DND-41 (cell line): ENCODE measurements around the gene OTUD5.

ENCODE experiments used
- ATAC-seq: fragments of 200-7000 bp; cut with Tn5 transposase; 3 replicates; pipeline ENCODE4 v1.9.1; 2021; ENCODE audit warnings: low read depth; ENCODE audit not compliant: insufficient read depth
- DNase-seq: peaks from one replicate; pipeline ENCODE4 v3.0.0-alpha.2; 2020
- H2AFZ ChIP-seq: 2 replicates; pipeline ENCODE4 v1.6.0; 2012; ENCODE audit warnings: low read depth, low read length
- H3K27ac ChIP-seq: 2 replicates; pipeline ENCODE4 v1.5.1; 2012; ENCODE audit warnings: low read length, inconsistent platforms
- H3K27me3 ChIP-seq: fragments of 200-600 bp; sonication (generic); 2 replicates; pipeline ENCODE4 v1.6.0; 2012; ENCODE audit warnings: low read length, mild to moderate bottlenecking, inconsistent platforms; ENCODE audit not compliant: insufficient read depth, poor library complexity
- H3K36me3 ChIP-seq: 2 replicates; pipeline ENCODE4 v1.5.1; 2012; ENCODE audit warnings: low read length, inconsistent platforms; ENCODE audit not compliant: insufficient read depth
- H3K4me1 ChIP-seq: 2 replicates; pipeline ENCODE4 v1.5.1; 2012; ENCODE audit warnings: mild to moderate bottlenecking, low read length; ENCODE audit not compliant: insufficient read depth
- H3K4me2 ChIP-seq: 2 replicates; pipeline ENCODE4 v1.6.0; 2012; ENCODE audit warnings: mild to moderate bottlenecking, moderate library complexity, low read length, inconsistent platforms; ENCODE audit not compliant: insufficient read depth
- H3K4me3 ChIP-seq, 2 experiments: fragments of 200-600 bp in 1 of 2; shearing (Covaris generic) in 1 of 2; 2 replicates each; pipeline ENCODE4 v1.5.1; 2012 to 2016; ENCODE audit warnings: inconsistent platforms in 2 of 2, low read length in 2 of 2, mild to moderate bottlenecking in 2 of 2, low read depth in 1 of 2, moderate library complexity in 1 of 2
- H3K79me2 ChIP-seq: 2 replicates; pipeline ENCODE4 v1.6.0; 2012; ENCODE audit warnings: low read length, inconsistent platforms; ENCODE audit not compliant: insufficient read depth
- H3K9ac ChIP-seq: 2 replicates; pipeline ENCODE4 v1.6.0; 2012; ENCODE audit warnings: low read depth, mild to moderate bottlenecking, inconsistent platforms, low read length, moderate library complexity
- H3K9me3 ChIP-seq: 2 replicates; pipeline ENCODE4 v1.5.1; 2012; ENCODE audit warnings: low read length, moderate library complexity, mild to moderate bottlenecking, inconsistent platforms; ENCODE audit not compliant: insufficient read depth, severe bottlenecking
- H4K20me1 ChIP-seq: 2 replicates; pipeline ENCODE4 v1.6.0; 2012; ENCODE audit warnings: low read length; ENCODE audit not compliant: insufficient read depth
- CTCF ChIP-seq: IDR thresholded peaks from 2 replicates; pipeline ENCODE4 v1.5.1; 2012; ENCODE audit warnings: borderline replicate concordance, low read length, moderate library complexity, mild to moderate bottlenecking; ENCODE audit not compliant: poor library complexity, severe bottlenecking; ENCODE audit errors: extremely low read depth
- EZH2 ChIP-seq: IDR thresholded peaks from 3 replicates; pipeline ENCODE4 v1.6.1; 2012; ENCODE audit warnings: borderline replicate concordance, low read depth, mild to moderate bottlenecking, moderate library complexity, low read length, inconsistent platforms; ENCODE audit not compliant: severe bottlenecking

OTUD5 gene

GRCh38 chrX:48945517-48946348, 11.7 kb downstream of the OTUD5 start:
- no peak overlapping the region for H2AFZ ChIP-seq

GRCh38 chrX:48942895-48943294, 14.5 kb downstream of the OTUD5 start:
- TF ChIP-seq CTCF (no peak), EZH2 (no peak)
- no peak overlapping the region for H3K9ac ChIP-seq
- H3K4me2 ChIP-seq, result no peak overlapping the region
- DNase-seq (no peak), ATAC-seq (no peak)
- no peak overlapping the region for H3K4me3 ChIP-seq
- H3K4me1 ChIP-seq, result peaks cover 33% of the 10 kb centered on the region
- H3K79me2 ChIP-seq, result peaks cover 73% of the 10 kb centered on the region
- H2AFZ ChIP-seq, result no peak overlapping the region
- peaks cover 69% of the 10 kb centered on the region for H4K20me1 ChIP-seq
- H3K27me3 ChIP-seq, result no peaks in the 10 kb centered on the region
- H3K27ac ChIP-seq, result no peak overlapping the region
- peaks cover 47% of the 10 kb centered on the region for H3K36me3 ChIP-seq
- no peaks in the 10 kb centered on the region for H3K9me3 ChIP-seq

More at GRCh38 chrX:48945517-48946348, 11.7 kb downstream of the OTUD5 start:
- Histone ChIP-seq H4K20me1 (peaks cover 44% of the 10 kb centered on the region), H3K4me3 (no peak overlapping the region), H3K27ac (no peak overlapping the region), H3K9me3 (no peaks in the 10 kb centered on the region), H3K4me1 (peaks cover 5% of the 10 kb centered on the region), H3K27me3 (no peaks in the 10 kb centered on the region), H3K4me2 (no peak overlapping the region), H3K9ac (no peak overlapping the region), H3K79me2 (peaks cover 63% of the 10 kb centered on the region), H3K36me3 (peaks cover 39% of the 10 kb centered on the region)
- TF ChIP-seq CTCF (peak; percentile 74), EZH2 (no peak)
- DNase-seq (peak; percentile 42), ATAC-seq (peak; percentile 84)

GRCh38 chrX:48940404-48940955, 16.9 kb downstream of the OTUD5 start:
- Histone ChIP-seq H3K4me2 (no peak overlapping the region; the same call in 1 of the 2 replicates), H3K4me3 (no peak overlapping the region), H3K79me2 (peaks cover 71% of the 10 kb centered on the region), H3K27ac (no peak overlapping the region), H3K9ac (no peak overlapping the region), H3K4me1 (peaks cover 48% of the 10 kb centered on the region), H3K36me3 (peaks cover 57% of the 10 kb centered on the region), H2AFZ (no peak overlapping the region), H4K20me1 (peaks cover 76% of the 10 kb centered on the region), H3K9me3 (no peaks in the 10 kb centered on the region), H3K27me3 (no peaks in the 10 kb centered on the region)
- TF ChIP-seq EZH2 (no peak), CTCF (no peak)
- DNase-seq (no peak), ATAC-seq (no peak)
